DMS153 treated with DMSO at 0.1 percent for 48 hours (cell line): ENCODE results near the gene MARCHF3.
A peak's percentile ranks its signal among the peaks of the same experiment; 100 is the strongest.
"Not testable (repeated sequence)": the region's sequence is repeated elsewhere in the genome, so short reads cannot be mapped to it uniquely, and the experiment has no call there.

Experiments used
- DNase-seq: peaks from one replicate; lab custom pipeline; 2025; ENCODE audit not compliant: unreplicated experiment; lab: John Stamatoyannopoulos, UW

MARCHF3 gene, protein sequence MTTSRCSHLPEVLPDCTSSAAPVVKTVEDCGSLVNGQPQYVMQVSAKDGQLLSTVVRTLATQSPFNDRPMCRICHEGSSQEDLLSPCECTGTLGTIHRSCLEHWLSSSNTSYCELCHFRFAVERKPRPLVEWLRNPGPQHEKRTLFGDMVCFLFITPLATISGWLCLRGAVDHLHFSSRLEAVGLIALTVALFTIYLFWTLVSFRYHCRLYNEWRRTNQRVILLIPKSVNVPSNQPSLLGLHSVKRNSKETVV

DNA sequence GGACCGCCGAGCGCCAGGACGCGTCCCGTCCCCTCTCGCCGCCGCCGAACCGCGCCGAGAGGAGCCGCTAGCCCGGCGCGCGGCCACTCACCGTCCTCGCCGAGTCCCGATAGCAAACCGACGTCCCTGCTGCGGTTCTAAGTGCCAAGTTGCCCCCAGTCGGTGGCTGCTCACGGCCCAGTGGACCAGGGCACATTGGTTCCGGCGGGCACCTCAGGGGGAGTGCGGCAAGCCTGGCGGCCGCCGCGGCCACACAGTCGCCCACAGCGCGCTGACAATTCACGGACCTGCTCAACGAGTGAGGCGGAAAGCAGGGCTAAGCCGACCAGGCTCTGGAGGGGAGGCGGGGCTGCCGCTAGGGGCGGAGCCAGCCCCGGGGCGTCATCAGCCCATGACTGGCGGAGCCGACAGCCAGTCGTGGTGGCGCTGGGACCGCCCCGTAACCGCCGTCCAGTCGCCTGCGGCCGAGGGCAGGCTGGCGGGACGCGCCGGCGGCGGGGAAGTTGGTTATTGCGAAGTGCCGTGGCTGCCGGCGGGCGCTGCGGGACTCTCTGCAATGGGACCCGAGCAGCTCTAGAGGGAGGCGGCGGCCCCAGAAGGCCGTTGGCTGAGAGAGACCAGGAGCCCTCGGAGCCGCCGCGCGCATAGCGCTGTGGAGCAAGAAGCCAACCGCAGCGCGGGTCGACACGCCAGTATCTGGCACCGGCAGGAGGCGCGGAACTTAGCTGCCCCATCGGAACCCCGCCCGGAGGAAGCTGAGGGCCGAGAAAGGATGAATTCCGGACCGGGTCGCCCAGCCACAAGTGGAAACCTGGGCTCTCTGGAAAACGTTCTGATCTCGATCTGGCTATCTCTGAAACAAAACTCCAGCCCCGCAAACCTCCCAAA is at the start of gene MARCHF3:
Gene MARCHF3 (minus strand): TSS at position 300 of the 888 bp plus-strand sequence. CDS start 112,387 bp downstream, outside the sequence.
- peak; percentile 69 for DNase-seq

DNA sequence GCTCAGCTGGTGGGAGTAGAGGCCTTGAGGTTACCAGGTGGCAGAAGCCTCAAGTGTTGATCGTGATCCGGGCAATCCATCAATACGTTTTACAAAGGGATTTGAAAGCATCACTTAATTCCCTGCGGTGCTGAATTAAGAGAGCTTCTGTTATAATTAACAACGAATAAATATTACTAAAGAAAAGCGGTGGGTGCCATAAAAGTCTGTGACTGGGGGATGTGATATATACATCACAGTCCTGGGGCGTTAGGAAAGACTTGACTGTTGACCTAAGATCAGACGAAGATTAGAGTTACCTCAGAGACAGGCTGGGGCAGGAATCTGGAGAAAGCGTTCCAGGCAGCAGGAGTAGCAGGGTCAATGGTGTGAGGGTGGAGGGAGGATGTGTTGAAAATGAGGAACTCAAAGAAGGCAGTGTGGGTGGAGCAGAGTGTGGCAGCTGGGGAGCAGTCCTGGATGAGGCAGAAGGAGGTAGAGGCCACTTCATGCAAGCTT is 49.7 kb upstream of the MARCHF3 start:
- no peak for DNase-seq

DNA sequence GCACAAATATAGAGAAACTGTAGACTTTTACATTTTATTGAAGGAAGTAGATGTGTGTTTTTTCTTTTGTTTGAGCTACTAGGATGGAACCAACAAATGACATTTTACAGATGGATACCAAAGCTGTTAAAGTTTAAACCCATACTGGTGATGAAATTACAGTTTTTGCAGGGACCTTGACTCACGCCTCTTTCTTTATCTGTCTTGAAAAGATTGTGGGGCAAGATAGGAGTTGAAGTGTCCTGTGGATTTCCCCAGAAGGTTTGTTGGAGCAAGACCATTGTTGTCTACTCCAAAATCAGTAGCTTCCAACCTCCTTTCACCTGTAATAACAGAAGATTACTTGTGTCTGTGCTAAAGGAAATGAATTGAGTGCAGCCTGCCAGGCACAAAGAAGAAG is 47.0 kb upstream of the MARCHF3 start:
- DNase-seq: no peak

DNA sequence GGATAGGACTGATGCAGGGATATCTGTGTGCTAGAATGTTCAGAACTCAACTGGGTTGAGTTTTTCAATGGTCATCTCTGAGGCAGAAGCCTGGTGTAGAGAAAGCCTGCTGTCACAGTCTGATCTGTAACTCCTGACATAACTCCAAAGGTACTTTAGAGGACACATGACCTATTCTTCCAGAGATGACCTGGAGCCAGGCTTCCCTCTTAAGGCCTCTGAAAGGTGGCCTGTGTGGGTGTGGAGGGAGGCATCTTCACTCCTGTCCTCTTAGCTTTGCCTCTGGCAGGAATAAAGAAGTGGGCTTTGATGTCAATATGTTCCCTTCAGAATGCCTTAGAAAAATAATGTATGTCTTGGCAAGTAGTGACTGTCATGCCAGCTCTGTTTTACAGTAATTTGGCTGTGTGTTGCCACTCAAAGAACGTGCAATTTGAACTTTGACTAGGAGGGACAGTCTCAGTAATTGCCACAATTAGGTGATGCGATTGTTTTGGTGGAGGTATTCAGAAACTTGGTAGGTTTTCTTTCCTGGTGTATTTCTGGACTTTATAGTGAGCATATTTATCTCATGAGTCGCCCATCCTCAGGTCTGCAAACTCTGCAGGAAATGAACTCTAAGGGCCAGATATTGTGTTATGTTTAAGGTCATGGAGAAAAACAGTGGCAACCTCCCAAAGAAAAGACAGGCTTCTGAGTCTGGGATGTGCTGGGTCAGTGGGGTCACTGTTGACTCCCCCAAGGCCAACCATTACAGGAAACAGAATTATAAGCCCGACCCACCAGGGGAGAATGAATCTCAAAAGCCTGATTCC is 46.2 kb upstream of the MARCHF3 start:
- DNase-seq: no peak

DNA sequence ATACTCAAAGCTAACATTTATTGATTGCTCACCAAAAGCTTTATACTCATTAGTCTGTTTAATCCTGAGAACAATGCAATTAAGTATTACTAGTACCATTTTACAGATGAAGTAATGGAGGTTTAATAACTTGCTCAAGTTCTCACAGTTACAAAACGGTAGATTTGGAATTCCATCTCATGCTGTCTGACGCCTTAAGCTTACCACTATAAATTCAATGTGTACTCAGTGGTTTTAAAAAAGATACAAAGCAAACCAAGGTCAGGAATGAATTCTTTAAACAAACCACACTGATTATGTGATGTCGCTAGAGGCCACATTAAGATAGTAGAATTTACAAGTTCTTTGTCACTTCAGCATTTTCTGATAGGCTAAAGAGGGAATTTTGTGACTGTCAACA is 44.1 kb upstream of the MARCHF3 start:
- DNase-seq: no peak

DNA sequence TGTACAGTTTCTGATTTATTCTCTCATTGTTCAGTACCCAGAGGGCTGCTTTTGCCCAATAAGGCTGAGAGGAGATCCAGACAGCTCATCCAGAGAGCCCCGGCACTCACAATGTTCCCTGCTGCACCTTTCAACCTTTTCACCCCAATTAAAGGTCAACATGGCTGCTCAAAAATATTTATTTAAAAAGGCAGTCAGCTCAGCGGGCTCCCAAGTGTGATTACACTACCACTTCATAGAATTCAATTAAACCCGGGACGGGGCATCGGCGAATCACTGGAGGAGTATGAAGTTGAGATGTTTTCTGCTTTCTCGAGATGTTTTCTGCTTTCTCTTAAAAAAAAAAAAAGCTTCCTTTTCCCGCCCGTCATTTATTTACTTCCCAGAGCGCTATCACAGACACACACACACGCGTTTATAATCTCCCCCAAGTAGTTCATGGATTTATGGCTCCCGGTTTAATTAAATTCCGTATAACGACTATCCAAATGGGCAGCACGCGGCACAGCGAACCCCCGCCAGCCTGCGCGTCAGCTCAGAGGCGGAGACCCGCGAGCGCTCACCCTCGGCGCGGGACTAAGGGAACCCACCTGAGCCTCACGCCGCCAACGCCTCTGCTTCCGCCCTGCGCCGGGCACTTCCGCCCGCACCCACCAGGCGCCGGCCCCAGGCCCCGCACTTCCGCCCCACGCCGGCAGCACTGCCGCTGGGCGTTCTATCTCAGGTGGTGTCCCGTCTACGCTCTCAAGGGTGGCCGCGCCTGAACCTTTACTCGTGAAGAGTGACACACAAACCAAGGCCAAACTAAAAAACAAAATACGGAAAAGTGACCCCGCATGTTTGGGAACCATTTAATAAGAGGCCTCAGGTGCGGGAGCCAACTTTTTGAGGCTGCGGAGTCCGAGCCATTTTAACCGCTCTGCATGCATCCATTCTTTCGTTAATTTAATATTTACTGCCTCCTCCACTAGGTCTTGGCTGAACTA is 42.8 kb upstream of the MARCHF3 start, which contains the start of gene C5orf63:
Gene C5orf63 (minus strand): TSS at position 642 of the 986 bp plus-strand sequence. CDS start 14,507 bp downstream, outside the sequence.
- DNase-seq: no peak

DNA sequence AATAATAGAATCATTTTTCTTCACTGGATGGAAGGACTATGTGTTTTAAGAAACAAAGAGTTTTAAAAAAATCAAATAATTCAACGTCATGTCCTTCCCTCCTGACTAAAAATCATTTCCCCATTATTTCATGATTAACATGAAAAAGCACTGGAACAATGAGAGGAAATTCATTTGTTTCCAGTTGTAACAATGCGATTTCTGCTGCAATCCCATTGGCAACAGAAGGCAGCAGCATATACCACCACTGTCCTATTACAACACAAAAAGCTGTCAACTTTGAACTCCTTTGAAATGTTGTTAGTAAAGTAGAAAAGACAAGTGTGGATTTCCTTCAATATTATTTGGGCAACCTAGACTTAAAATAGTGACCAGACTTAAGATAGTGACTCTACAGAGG is 39.9 kb upstream of the MARCHF3 start:
- no peak for DNase-seq

DNA sequence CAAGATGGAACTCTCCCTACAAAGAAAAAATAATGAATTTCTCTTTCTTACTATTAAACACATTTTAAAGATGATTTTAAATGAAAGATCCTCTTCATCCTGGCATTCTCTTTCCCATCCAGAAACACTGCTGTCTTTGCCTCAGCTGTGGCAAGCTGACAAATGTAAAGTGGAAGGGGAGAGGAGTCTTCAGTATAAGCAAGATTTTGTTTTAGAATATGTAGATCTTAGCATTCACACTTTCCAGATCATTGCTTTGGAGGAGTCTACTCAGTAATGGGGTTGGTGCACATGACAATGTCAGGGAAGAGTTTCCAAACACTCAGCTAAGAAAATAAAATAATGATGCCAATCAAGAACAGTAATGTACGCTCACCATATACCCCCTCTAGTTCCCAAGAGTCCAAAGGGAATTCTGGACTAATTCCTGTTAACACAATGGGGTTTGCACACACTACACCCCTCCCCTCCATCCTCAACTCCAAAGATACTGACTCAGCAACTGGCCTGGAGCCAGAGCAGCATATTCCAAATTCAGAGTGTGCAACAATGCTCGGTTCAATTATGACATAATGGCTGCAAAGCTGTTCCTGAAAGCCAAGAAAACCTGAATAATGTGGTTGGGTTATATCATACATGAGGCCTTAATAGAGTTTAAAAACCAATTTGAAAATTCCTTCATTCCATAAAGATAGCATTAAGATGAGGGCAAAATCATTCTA is 38.3 kb upstream of the MARCHF3 start:
- DNase-seq: no peak

DNA sequence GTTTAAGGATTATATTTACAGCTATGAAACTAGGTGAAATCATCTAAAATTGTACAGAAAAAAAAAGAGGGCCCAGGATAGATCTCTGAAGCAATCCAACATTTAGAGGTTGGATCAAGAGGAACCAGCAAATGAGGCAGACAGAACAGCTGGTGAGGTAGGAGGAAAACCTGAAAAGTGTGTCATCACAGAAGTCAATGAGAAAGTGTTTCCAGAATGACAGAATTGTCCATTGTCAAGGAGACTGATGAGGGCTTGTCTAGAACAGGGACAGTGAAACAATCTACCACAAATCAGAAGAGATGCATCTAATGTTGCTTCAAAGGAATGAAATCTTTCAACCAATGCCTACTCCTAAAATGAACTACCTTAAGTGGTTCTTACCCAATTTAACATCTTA is 36.4 kb upstream of the MARCHF3 start:
- DNase-seq: no peak

DNA sequence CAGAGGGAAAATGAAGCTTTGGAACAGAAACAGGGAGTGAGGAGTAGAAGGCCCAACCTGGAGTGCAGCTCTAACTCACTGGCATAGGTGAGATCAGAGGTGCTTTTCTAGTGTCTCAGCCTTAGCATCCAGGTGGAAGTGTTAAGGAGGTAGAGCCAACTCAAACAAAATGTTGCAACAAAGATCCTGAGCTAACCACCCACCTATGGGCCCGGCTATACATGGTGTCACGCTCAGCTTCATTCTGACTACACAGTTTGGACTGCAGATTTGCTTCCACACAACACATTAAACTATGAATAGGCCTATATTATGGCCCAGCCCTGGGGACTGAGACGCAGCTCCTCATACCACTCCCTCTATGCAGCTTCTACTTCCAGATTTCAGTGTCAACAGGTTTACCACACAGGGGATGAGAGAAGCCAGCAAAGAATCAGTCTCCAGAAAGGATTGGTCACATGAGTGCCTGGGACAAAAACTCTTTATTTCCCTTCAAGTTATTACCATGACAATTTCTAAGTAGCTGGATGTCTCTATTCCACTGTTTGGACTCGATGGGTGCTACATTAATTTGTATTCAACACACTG is 34.0 kb upstream of the MARCHF3 start:
- DNase-seq: no peak

DNA sequence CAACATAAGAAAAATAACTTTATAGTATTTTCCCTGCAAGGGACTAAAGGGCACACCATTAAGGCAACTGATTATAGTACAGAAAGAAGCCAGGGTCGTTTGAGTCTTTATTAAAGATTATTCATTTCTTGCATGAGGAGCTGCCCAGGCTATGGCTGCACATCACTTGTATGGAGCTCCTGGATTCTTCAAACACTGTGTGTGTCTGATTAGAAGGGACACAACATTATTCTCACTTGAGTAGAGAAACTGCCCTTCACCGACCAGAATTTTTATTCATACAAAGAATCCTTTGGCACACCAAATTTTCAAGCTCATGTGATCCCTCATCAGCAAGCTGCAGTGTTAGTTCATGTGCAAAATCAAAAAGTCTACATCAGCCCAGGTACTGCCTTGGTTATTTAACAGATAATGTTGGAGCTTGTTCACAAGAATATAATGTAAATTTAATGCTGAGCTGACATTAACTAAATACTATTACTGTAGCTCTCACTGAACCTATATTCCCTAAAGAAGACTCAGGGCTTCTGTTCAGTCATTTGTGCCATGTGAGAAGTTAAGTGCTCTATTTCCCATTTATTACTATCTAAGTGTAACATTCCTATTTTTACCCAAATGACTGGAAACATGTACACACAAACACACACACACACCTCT is 33.0 kb upstream of the MARCHF3 start:
- no peak for DNase-seq

DNA sequence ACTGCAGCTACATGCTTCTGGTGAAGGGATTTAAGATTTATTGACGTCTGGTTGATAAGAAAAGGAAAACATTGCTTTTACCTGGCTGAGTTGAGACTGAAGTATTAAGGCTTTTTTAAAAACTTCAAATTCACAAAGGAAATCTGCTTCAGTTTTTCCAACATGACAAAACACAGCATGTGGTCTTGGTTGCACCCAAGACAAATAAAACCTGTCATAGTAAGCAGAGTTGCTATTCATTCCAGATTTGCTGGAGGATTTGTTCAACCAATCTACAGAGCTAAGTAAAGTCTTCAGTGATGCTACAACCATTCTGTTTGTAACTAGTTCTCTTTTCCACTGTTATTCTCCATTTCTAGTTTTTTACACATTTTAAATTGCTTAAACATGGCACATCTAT is 31.6 kb upstream of the MARCHF3 start:
- DNase-seq: no peak

DNA sequence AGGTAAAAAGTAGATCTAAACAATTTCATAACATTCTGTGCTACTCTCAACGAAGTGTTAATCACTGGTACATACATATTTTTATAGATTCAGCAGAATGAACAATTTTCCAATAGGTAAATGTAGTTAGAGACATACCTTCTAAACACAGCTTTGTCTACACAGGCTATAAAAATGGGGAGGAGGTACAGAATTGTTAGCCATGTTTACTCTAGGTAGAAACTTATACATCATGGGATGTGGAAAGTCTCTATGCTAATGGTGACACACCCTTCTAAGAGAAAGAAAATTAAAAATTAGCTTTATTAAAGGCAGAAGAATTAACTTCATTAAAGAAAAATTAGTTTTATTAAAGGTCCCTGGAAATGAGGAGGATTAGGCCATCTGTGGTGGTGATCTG is 31.2 kb upstream of the MARCHF3 start:
- no peak for DNase-seq

DNA sequence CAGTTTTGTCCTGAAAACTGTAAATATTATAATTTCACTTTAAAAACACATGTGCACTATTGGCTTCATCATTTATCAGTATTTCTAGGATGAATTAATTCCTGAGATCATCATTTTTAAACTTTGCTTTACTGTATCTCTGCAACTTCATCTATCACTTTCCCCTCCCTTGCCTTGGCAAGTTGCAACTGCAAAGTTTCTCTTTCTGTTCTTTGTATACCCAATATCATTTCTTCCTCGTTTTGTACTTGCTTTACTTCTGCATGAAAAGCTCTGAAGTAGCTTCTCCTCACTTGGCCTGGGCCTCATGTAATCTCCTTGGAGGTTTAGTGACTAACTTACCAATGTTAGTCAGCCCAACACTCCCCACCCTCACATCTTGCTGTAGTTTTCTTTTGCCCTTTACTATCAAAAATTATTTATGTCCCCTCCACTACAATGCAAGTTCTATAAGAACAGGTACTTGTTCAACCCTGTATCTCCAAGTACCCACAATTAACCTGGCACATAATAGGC is 30.2 kb upstream of the MARCHF3 start:
- DNase-seq: no peak

DNA sequence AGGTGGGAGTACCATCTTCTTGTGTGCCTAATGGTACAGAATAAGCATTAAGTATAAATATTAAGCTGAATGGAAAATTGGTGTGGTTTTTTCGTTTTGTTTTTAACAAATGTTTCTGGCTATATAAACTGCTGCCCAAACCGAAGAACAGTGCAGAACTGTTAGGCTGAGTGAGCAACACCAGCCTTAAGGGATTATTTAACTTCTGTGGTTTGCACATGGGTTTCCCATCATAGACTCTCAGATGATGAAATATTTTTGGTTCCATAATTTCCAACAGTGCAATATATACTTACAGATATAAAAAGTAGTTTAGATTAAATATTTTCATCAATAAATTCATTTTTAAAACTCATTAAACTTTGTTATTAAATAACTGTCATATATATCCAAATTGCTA is 26.5 kb upstream of the MARCHF3 start:
- DNase-seq: no peak

DNA sequence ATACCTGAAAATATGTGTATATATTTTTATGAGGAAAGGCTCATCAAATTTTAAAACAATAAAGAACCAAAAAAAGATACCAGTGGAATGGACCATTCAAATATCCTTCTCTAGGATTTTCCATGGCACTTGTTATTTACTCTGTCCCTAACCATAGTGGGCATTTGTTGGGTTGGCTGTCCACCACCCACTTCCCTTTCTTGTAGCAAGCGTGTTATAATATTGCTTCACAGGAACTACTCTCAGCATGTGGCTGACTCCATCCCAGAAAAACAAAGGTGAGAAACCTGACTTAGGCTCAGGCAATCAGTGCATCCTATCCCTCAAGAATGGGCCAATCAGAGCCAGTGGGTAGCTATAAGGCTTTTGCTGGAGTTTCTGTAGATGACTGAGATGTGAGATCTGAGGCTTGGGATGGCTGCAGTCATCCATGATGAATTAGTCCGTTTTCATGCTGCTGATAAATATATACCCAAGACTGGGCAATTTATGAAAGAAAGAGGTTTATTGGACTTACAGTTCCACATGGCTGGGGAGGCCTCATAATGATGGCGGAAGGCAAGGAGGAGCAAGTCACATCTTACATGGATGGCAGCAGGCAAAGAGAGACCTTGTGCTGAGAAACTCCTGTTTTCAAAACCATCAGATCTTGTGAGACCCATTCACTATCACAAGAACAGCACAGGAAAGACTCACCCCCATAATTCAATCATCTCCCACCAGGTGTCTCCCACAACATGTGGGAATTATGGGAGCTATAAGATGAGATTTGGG is 25.7 kb upstream of the MARCHF3 start:
- no peak for DNase-seq

DNA sequence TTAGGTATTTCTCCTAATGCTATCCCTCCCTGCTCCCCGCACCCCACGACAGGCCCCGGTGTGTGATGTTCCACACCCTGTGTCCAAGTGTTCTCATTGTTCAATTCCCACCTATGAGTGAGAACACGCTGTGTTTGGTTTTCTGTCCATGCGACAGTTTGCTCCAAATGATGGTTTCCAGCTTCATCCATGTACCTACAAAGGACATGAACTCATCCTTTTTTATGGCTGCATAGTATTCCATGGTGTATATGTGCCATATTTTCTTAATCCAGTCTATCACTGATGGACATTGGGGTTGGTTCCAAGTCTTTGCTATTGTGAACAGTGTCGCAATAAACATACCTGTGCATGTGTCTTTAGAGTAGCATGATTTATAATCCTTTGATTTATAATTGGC is 23.2 kb upstream of the MARCHF3 start:
- DNase-seq: not testable (repeated sequence)

DNA sequence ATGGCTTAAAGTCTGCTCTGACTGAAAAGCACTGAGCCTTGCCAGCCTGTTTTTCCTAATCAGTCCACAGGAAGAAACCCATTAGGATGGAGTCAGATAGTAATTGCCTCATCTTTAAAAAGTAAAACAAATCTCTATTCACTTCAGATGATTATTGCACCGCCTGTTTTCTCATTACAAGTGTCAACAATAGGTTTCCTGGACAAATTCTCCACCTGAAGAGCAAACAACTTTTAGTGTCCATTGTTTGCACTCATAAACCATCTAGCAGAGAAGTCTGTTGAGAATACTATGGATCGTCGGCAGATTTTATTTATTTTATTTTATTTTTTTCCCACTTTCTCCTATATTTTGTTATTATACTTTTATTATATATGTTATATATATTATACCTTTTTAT is 22.7 kb upstream of the MARCHF3 start:
- DNase-seq: no peak
